ENCODE measurements around the gene ZNF324. TPM values are rescaled to one million over a fixed set of nuclear protein-coding genes. Genes with fewer than 3 reads are reported as not detected.
A peak's percentile ranks its signal among the peaks of the same experiment; 100 is the strongest.
"Not testable (repeated sequence)": the region's sequence is repeated elsewhere in the genome, so short reads cannot be mapped to it uniquely, and the experiment has no call there.

The ZNF324 gene
- total RNA-seq, 1 experiment from 2014 or later = 8.1 TPM

GRCh38 chr19:58468216-58468839, 1.4 kb downstream of the ZNF324 start:
- Histone ChIP-seq H3K27me3 (ENCODE audit: insufficient read depth, low read depth) (no peaks in the 10 kb centered on the region), H4K20me1 (ENCODE audit: insufficient read depth) (0 out of 2 replicates have a peak, but pooled peaks cover 10% of the 10 kb centered on the region), H2AFZ (no peak overlapping the region), H3K36me3 (ENCODE audit: low read depth) (no peaks in the 10 kb centered on the region), H3K4me1 (replicated peaks; ENCODE audit: insufficient read depth) (no peaks in the 10 kb centered on the region), H3K4me3 (peak overlapping the region; percentile 68), H3F3A (ENCODE audit: insufficient read depth, low read depth) (peaks cover 5% of the 10 kb centered on the region; the same call in 1 of the 2 replicates), H3K79me2 (ENCODE audit: low read depth) (peaks cover 11% of the 10 kb centered on the region; the same call in 1 of the 2 replicates), H3K27ac (no peak overlapping the region), H3K4me2 (peak overlapping the region; percentile 84), H3K9me3 (ENCODE audit: insufficient read depth, low read depth) (no peaks in the 10 kb centered on the region), H3K9me2 (ENCODE audit: insufficient read depth) (no peaks in the 10 kb centered on the region)
- ChIA-PET POLR2A (ENCODE audit: unreplicated experiment) (interaction anchor here (1.2 kb wide), 1 partner anchor 17 kb away, joined by 10 read pairs; no protein-coding TSS in a partner anchor), CTCF (no interaction called here)
- no peak for TF ChIP-seq EZH2 (IDR thresholded peaks at IDR 0.05; ENCODE audit: low read depth)
- TF ChIP-seq CTCF (conservative IDR thresholded peaks at IDR 0.05) = no peak
- intact Hi-C loops (cut with micrococcal nuclease; ENCODE audit: unreplicated experiment) = loop anchor here (5.0 kb wide), 1 partner anchor 106 kb away; the partner anchor contains the start of gene ZNF497
- no peak for DNase-seq
- BruUV-seq (replicated peaks) = no TSS peak

GRCh38 chr19:58469241-58470013, 2.5 kb downstream of the ZNF324 start:
- Histone ChIP-seq H3K9me2 (ENCODE audit: insufficient read depth) (no peaks in the 10 kb centered on the region), H3K36me3 (ENCODE audit: low read depth) (no peaks in the 10 kb centered on the region), H3K4me2 (no peak overlapping the region), H3K79me2 (ENCODE audit: low read depth) (peaks cover 11% of the 10 kb centered on the region; the same call in 1 of the 2 replicates), H3K4me1 (replicated peaks; ENCODE audit: insufficient read depth) (no peaks in the 10 kb centered on the region), H4K20me1 (ENCODE audit: insufficient read depth) (0 out of 2 replicates have a peak, but pooled peaks cover 10% of the 10 kb centered on the region), H3F3A (ENCODE audit: insufficient read depth, low read depth) (peaks cover 9% of the 10 kb centered on the region; the same call in 1 of the 2 replicates), H3K27ac (no peak overlapping the region), H3K27me3 (ENCODE audit: insufficient read depth, low read depth) (no peaks in the 10 kb centered on the region), H2AFZ (no peak overlapping the region), H3K9me3 (ENCODE audit: insufficient read depth, low read depth) (no peaks in the 10 kb centered on the region), H3K4me3 (no peak overlapping the region)
- ChIA-PET POLR2A (ENCODE audit: unreplicated experiment) (interaction anchor here (0.7 kb wide), 1 partner anchor 93 kb away, joined by 6 read pairs; no protein-coding TSS in a partner anchor), CTCF (no interaction called here)
- DNase-seq = no peak
- no TSS peak for BruUV-seq (replicated peaks)
- TF ChIP-seq CTCF (conservative IDR thresholded peaks at IDR 0.05) (no peak), EZH2 (IDR thresholded peaks at IDR 0.05; ENCODE audit: low read depth) (no peak)
- intact Hi-C loops (cut with micrococcal nuclease; ENCODE audit: unreplicated experiment) = loop anchor here (5.0 kb wide), 1 partner anchor 107 kb away; the partner anchor contains the start of gene ZNF497

- intact Hi-C loops (cut with micrococcal nuclease; ENCODE audit: unreplicated experiment); H2AFZ ChIP-seq; BruUV-seq (replicated peaks); H3K27ac ChIP-seq; H3K9me3 ChIP-seq (ENCODE audit: insufficient read depth, low read depth); H3K4me3 ChIP-seq; H3K4me2 ChIP-seq; H3K36me3 ChIP-seq (ENCODE audit: low read depth); POLR2A ChIA-PET (ENCODE audit: unreplicated experiment); H3K27me3 ChIP-seq (ENCODE audit: insufficient read depth, low read depth); DNase-seq; H3K9me2 ChIP-seq (ENCODE audit: insufficient read depth); H4K20me1 ChIP-seq (ENCODE audit: insufficient read depth); CTCF ChIA-PET; H3K4me1 ChIP-seq (replicated peaks; ENCODE audit: insufficient read depth): not testable (repeated sequence)
- Histone ChIP-seq H3K79me2 (ENCODE audit: low read depth) (peaks cover 11% of the 10 kb centered on the region; the same call in 1 of the 2 replicates), H3F3A (ENCODE audit: insufficient read depth, low read depth) (peaks cover 18% of the 10 kb centered on the region)
Measured at GRCh38 chr19:58470837-58471543, 4.1 kb downstream of the ZNF324 start.

Measured in PC-9 (cell line).